HG03175 (cell line): ENCODE data around the gene MSLN.

Source experiments
- ATAC-seq: cut with Tn5 transposase; IDR thresholded peaks from one replicate; pipeline ENCODE4 v1.9.1; 2021; ENCODE audit warnings: mild to moderate bottlenecking, moderate library complexity; ENCODE audit not compliant: unreplicated experiment

The MSLN gene

DNA sequence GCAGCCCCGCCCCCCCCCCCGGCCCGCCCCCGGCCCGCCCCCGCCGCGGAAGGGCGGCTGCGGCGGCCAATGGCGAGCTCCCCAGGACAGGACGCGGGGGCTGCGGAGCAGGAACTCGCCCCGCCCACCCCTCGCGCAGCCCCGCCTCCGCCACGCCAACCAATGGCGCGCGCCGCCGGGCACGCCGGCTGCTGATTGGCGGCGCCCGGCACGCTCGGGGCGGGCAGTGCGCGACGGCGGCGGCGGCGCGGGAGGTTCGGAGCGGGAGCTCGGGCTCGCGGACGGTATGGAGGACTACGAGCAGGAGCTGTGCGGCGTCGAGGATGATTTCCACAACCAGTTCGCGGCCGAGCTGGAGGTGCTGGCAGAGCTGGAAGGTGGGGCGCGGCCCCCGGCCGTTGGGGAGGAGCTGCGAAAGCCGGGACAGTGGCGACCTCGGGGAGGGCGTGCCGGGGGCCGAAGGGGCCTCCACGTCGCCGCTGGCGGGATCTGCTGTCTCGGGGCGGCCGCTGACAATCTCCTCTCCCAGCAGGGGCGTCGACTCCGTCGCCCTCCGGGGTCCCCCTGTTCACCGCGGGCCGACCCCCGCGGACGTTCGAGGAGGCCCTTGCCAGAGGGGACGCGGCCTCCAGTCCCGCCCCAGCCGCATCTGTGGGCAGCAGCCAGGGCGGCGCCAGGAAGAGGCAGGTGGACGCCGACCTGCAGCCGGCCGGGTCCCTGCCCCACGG lies 28.0 kb downstream of the MSLN start, which contains the start of gene CHTF18:
CHTF18 (plus strand) TSS at position 222 of the 728 bp plus-strand sequence; CDS start at position 287, 65 bp downstream.
- peak; percentile 85 for ATAC-seq

DNA sequence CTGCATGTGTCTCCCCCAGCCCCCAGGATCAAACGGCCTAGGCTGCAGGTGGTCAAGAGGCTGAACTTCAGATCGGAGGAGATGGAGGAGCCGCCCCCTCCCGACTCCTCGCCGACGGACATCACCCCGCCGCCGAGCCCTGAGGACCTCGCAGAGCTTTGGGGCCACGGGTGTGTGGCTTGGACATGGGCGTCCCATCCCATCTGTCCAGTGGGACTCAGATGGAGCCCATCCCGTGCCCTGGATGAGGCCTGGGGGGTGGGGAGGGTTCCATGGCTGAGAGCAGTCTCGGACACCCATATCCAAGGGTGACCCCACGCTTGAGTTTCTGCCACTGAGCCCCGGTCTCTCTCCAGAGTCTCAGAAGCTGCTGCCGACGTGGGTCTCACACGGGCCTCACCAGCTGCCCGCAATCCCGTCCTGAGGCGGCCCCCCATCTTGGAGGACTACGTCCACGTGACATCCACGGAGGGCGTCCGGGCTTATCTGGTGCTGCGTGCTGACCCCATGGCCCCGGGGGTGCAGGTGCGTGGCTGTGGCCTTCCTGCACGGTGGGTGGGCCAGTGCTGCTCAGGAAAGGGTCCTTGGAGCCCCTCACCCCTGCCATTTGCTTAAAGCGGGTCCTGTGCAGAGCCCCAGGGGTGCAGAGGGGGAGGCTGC lies 28.8 kb downstream of the MSLN start:
- no peak for ATAC-seq

DNA sequence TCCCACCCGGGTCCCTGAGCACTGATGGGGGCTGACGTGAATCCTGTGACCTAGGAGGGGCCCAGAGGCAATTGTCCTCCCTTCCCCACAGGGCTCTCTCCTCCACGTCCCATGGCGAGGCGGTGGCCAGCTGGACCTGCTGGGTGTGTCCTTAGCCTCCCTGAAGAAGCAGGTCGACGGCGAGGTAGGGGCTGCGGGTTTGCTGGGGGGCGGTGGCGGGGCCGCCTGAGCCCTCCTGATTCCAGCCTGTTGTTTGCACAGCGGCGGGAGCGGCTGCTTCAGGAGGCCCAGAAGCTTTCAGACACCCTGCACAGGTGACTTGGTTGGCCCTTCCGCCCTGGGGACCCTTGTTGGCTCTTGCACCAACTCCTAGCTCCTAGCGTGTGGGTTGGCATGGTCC lies 29.6 kb downstream of the MSLN start:
- ATAC-seq, result no peak

DNA sequence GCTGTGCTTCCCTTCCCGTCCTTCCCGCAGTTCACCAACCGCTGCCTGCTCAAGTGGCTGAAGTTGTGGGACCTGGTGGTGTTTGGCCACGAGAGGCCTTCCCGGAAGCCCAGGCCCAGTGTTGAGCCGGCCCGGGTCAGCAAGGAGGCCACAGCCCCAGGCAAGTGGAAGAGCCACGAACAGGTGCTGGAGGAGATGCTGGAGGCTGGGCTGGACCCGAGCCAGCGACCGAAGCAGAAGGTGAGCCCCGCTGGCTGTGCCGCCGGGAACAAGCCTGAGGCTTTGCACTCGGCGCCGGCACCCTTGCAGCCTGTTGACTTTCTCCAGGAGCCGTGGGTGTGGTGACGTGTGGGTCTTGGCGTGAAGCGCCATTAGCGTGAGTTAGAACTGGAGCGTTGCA lies 30.6 kb downstream of the MSLN start:
- ATAC-seq, result no peak

DNA sequence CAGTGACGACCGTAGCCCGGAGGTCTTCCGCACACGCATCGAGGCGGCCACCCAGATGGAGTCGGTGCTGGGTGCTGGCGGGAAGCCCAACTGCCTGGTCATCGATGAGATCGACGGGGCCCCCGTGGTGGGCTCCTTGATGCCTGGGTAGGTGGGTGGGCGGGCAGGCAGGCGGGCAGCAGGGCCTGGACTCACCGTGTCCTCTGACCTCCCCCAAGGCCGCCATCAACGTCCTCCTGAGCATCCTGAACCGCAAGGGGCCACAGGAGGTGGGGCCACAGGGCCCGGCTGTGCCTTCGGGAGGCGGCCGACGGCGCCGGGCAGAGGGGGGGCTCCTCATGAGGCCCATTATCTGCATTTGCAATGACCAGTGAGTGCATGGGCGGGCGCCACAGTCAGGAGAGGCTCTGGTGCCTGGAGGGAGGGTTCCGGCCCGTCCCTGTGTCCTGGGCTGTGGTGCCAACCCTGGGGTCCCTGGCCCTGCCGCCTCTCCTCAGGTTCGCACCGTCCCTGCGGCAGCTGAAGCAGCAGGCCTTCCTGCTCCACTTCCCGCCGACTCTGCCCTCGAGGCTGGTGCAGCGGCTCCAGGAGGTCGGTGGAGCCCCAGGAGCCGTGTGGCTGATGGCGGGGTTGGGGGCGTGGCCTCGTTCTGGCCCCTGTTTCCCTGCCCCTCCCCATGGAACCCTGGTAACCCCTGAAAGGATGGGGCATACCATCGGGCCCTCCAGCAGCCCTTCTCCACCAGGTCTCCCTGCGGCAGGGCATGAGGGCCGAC lies 31.9 kb downstream of the MSLN start:
- ATAC-seq, result no peak

DNA sequence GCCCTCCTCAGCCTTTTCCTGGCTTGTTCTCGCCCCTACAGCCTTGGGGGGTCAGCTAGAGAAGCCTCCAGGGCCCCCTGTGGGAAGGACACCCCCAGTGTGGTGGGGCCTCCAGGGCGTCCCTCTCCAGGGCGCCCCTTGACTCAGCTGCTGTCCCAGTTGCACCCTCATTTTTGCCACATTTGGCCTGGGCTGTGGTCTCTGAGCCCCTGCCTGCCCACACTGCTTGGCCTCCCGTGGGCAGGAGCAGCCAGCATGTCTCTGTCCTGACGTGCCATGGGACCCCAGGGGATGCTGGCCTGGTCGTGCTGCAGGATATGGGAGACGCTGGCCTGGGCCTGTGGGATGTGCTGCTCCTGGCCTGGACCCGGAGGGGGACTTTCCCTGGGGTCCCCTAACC lies 32.9 kb downstream of the MSLN start:
- no peak for ATAC-seq

DNA sequence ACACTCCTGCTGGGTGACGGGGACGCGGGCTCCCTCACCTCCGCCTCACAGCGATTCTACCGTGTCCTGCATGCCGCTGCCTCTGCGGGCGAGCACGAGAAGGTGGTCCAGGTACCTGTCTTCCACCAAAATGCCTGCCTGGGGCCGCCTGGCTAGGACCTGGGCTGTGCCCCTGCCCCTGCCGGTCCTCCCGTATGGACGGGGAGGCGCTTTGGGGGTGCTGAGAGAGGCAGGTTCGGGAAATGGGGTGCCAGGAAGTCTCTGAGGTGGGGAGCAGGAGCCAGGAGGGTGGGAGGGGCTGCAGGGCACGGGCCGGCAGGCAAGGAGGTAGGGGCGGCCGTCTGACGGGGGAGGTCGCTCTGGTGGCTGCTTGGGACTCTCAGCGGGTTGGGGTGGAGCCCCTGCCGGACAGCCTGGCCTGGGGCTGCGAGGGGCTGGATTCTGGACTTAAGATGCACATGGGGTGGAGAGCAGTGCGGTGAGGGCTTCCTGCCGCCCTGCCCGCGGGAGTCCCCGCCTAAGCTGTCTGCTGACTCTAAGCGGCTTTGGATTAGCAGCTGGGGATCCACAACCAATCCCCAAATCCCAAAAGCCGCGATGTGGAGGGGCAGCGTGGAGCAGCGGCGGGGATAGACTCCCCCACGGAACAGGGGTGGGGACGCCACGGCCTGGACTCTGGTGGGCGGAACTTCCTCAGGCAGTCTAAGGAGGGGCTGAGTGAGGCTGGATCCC lies 33.7 kb downstream of the MSLN start:
- no peak for ATAC-seq

DNA sequence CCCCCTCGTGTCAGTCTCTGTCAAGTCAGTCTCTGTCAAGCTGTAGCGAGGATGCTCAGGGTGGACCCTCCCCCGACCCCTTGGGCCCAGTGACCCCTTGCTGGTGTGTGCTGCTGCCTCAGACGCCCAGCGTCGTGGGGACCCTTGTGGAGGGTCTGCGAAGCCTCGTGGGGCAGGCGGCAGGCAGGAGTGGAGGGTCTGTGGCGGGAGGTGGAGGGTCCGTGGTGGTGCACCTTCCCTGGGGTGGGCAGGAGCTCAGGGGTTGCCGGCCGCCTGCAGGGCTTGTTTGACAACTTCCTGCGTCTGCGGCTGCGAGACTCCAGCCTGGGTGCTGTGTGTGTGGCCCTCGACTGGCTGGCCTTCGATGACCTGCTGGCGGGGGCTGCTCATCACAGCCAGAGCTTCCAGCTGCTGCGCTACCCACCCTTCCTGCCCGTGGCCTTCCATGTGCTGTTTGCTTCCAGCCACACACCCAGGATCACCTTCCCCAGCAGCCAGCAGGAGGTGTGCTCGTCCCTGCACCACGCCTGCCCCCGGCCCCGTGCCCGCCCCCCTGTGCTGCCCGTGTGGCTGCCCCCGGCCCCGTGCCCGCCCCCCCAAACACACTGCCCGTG lies 34.4 kb downstream of the MSLN start:
- ATAC-seq, result no peak

DNA sequence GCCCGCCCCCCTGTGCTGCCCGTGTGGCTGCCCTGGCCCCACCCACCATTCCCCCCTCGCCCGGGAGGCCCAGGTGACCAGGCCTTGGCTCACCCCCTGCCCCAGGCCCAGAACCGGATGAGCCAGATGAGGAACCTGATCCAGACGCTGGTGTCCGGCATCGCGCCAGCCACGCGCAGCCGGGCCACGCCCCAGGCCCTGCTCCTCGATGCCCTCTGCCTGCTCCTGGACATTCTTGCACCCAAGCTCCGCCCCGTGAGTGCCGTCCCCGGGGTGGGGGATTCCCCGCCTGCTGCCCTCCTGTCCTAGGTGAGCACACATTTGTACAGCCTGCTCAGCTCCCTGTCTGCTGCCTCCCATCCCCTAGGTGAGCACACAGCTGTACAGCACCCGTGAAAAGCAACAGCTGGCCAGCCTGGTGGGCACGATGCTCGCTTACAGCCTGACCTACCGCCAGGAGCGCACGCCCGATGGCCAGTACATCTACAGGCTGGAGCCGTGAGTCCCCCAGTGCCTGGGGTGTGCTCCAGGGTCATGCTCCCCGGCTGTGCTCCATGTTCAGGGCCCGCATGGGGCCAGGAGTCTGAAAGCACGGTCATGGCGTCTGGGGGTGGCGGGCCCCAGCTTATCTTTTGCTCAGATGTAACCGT lies 35.2 kb downstream of the MSLN start:
- no peak for ATAC-seq

DNA sequence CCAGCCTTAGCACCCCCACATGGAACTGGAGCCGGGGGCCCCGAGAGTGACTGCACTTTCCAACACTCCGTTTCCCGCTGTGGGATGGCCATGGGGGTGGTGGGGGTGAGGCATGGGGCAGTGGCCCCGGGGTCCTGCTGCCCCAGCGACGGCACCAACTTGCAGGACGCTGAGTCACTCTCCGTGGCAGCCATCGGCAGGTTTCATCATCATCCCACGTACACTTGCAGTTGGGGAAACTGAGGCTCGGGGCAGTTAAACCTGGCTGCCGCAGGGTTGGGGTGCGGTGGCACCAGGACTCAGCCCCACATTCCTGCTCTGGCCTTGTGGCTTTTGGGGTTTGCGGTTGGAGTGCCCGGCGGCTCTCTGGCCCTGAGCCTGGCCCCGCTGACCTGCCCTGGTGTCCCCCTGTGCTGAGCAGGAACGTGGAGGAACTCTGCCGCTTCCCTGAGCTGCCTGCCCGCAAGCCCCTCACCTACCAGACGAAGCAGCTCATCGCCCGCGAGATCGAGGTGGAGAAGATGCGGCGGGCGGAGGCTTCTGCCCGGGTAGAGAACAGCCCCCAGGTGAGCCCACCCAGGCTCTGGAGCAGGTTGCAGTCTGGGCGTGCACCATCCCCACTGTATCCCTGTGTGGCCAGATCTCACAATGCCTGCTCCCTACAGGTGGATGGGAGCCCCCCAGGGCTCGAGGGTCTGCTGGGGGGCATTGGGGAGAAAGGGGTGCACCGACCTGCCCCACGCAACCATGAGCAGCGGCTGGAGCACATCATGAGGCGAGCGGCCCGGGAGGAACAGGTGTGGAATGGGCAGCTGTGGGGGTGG lies 36.0 kb downstream of the MSLN start:
- ATAC-seq, result no peak

DNA sequence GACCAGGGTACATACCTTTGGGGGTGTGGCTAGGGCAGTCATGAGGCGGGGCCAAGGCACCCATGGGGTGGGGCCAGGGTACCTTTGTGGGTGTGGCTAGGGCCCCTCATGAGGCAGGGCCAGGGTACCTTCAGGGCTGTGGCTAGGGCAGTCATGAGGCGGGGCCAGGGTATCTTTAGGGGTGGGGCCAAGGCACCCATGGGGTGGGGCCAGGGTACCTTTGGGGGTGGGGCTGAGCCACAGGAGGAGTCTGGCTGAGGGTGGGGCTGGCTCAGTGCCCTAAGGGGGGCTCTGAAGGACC lies 36.5 kb downstream of the MSLN start:
- no peak for ATAC-seq

DNA sequence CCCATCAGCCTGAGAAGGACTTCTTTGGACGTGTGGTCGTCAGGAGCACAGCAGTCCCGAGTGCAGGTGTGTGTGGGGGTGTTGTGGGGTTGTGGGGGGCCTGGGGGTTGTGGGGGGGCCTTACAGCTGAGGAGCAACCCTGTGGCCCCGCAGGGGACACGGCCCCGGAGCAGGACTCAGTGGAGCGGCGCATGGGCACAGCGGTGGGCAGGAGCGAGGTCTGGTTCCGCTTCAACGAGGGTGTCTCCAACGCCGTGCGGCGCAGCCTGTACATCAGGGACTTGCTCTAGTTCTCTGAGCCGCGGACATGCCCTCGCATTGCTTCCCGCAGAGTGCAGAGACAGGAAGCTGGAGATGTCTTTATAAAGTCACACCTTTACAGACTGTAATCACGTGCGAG lies 37.2 kb downstream of the MSLN start:
- no peak for ATAC-seq

DNA sequence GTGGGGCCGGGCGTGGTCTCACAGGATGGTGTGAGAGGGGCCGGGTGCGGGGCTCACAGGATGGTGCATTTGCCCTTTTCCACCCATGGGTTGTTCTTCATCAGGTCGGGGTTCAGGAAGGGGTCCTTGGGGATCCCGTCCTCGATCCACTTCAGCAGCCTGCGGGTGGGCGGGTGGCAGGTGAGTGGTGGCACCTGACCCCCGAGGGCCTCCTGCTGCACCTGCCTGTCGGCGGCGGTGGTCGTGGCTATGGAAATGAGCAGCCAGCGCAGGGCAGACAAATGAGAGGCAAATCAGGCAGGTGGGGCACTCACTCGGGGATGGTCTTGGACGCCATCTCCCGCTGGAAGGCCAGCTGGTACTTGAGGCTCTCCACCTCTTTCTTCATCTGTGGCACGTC lies 38.1 kb downstream of the MSLN start:
- no peak for ATAC-seq

DNA sequence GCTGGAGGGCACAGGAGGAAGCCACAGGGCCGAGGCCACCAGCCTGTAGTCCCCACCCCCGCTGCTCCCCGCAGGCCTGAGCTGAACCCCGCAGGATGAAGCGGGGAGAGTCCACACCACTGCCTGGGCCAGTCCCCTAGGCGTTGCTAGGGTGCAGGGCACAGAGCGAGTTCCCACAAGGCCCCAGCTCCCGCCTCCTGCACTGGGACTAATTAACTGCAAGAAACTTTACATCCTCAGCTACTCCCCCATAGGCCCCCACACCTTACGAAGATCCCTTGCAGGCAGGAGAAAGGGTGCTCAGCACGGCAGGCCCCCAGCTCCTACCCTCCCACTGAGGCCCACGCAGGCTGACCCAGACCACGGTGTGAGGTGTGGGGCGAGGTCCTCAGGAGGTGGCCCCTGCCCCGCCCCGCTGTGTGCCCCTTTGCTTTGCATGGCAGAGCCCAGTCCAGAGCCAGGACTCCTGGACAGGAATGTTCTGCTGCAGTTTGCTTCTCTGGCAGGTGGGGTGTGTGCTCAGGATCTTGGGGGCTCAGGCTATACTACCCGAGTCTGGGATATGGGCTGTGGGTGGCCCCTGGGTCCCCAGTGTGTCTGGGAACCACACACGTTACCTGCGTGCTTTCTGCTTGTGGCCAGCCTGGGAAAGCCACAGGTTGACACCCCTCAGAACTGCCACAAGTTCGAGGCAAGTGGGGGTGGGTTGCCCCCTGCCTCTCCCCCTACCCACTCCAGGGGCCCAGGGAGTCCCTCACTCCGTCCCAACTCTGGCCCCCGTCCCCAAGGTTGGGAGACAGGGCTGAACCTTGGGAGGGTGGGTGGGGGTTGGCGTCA lies 38.8 kb downstream of the MSLN start:
- no peak for ATAC-seq

DNA sequence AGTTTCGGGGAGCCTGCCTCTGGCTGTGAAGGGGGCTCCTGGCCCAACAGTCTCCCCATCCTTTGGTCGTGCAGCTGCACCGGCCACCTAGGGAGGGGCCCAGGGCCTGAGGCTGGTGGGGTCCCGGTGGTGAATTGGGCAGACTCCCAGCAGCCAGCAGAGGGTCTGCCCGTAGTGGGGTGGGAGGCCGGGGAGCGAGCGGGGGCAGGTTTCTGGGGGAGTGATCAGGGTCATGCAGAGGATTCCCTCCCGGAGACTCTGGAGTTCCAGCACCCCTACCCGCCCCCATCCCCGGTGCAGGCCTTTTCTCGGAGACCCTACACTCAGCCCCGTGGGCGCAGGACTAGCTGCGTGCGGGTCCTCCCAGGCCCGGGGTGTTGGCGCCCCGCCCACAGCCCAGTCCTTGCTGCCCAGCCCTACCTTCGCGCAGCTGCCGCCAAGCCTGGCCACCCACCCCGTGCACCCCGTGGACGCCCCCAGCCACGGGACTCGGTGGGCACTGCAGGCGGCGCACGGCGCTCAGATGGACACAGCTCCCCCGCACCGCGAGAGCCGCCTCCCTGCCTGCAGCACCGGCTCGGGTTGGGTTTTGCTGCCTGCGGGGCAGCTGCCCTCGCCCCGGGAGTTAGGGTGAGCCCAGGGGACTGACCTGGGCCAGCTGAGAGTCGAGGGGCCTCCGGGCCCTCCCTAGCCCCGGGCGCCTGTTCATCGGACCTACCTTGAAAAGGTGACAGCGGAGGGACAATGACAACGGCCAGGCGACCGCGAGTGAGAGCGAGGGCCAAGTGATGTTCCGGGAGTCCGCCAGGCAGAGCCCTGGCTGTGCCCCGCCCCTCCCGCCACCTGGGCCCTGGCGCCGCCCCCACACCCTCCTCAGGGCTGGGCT lies 39.7 kb downstream of the MSLN start, which contains the start of gene GNG13:
GNG13 (minus strand) TSS at position 787 of the 886 bp plus-strand sequence. CDS start 1,657 bp downstream, outside the sequence.
- ATAC-seq, result no peak

DNA sequence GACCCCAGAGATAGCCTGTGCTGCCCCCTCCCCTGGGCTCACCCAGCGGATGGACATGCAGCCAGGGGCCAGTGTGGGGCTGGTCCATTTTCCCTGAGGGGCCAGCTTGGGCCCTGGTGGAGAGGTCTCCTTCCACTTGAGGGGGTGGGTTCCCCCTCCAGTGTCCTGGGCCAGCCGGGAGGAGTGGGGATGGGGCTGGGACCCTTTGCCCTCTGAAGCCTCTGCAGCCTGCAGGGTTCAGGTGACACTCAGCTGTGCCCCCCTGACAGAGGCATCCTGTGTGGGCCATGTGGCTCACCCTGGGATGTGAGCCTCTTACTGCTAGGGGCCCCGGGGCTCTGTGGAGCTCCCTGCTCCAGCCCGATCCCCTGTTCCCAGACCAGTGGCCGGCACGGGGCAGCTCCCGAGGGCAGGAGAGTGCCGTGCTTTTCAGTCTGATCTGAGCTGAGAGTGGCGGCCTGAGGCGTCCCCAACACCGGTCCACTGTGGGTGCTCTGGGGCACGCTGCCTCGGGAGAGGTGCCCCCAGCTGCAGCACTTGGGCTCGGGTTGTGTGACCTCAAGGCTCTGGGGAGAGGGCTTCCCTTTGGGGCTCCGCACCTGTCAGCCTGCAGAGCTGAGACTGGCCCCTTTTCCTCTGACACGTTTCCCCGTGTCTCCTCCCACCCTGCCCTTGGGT lies 40.4 kb downstream of the MSLN start:
- no peak for ATAC-seq
